H1 (cell line): ENCODE data around the gene FAAP100. TPM values are rescaled to one million over a fixed set of nuclear protein-coding genes. Genes with fewer than 3 reads are reported as not detected.

Source experiments
- MAX ChIP-seq: IDR thresholded peaks from 2 replicates; pipeline ENCODE4 v1.6.1; 2012; ENCODE audit warnings: inconsistent platforms
- RAD21 ChIP-seq, 2 experiments: IDR thresholded peaks in 1 of 2; conservative IDR thresholded peaks in 1 of 2; 2 replicates each; pipeline ENCODE4 v1.6.1; 2011; ENCODE audit warnings: low read depth in 2 of 2, low read length in 2 of 2, improper control_type of control experiment in 1 of 2, inconsistent platforms in 1 of 2, mild to moderate bottlenecking in 1 of 2, moderate library complexity in 1 of 2
- SAP30 ChIP-seq: fragments of 300-600 bp; sonication (generic); IDR thresholded peaks from 2 replicates; pipeline ENCODE4 v1.7.1; 2012; ENCODE audit warnings: low read length, moderate library complexity, mild to moderate bottlenecking, inconsistent platforms; ENCODE audit not compliant: insufficient read depth, insufficient replicate concordance
- SIX5 ChIP-seq: IDR thresholded peaks from 2 replicates; pipeline ENCODE4 v1.6.1; 2011; ENCODE audit warnings: mild to moderate bottlenecking, low read depth, low read length
- TAF1 ChIP-seq: IDR thresholded peaks from 2 replicates; pipeline ENCODE4 v1.6.1; 2011; ENCODE audit warnings: mild to moderate bottlenecking, low read depth, low read length
- polyA plus RNA-seq, 7 experiments: library from polyadenylated mRNA; depleted of rRNA in 3 of 7; stranded (reverse) in 5 of 7; unstranded in 2 of 7; fragments of >200 nt in 5 of 7; fragments of 200-250 nt in 2 of 7; gene quantifications; 1 replicate in 5 of 7; 2 replicates in 1 of 7; 4 replicates in 1 of 7; pipeline versions ENCODE4 v1.2.1 to v1.2.3, GENCODE V29; 2011 to 2013; ENCODE audit warnings: missing spikeins in 2 of 7, mixed read lengths in 2 of 7
- total RNA-seq: library from RNA; stranded (reverse); fragmentation: NEBNext Ultra II Directional; extraction: Animal tissue kit (Norgen Biotek cat#: 25700); gene quantifications from 2 replicates; pipeline ENCODE4 v1.2.1, GENCODE V29; 2021

The FAAP100 gene
- total and polyA plus RNA-seq, 2 of the 8 experiments (the other 6 are each of a cell fraction or from before 2014, with no cell fraction given), result 23.2 to 41.8 TPM

- no peak for TF ChIP-seq TAF1
- TF ChIP-seq SAP30, result no peak
- TF ChIP-seq SIX5, result no peak
- TF ChIP-seq MAX, result no peak
- no peak for TF ChIP-seq RAD21 (IDR thresholded peaks at IDR 0.05 in 1 of 2, conservative IDR thresholded peaks at IDR 0.05 in 1 of 2; ENCODE audit: low read depth in 2 of 2, low read length in 2 of 2)
Measured at GRCh38 chr17:81534157-81535006, 17.8 kb downstream of the FAAP100 start (continued).
